ENCODE measurements around the gene ADAM8.

- TF ChIP-seq GATA3 (IDR thresholded peaks at IDR 0.05; ENCODE audit: low read depth, low read length) (no peak), GATA2 (IDR thresholded peaks at IDR 0.05; ENCODE audit: low read depth, low read length) (no peak)
These were observed 57.8 kb downstream of the ADAM8 start for GRCh38 chr10:133218891-133219290.
